Ecto neural progenitor cell (in vitro differentiated cells): ENCODE data around the gene FBH1.
A peak's percentile ranks its signal among the peaks of the same experiment; 100 is the strongest.
"Not testable (repeated sequence)": the region's sequence is repeated elsewhere in the genome, so short reads cannot be mapped to it uniquely, and the experiment has no call there.

ENCODE experiments used
- DNase-seq: peaks from one replicate; pipeline ENCODE4 v3.0.0-alpha.2; 2018; ENCODE audit warnings: low spot score

Gene FBH1

DNA sequence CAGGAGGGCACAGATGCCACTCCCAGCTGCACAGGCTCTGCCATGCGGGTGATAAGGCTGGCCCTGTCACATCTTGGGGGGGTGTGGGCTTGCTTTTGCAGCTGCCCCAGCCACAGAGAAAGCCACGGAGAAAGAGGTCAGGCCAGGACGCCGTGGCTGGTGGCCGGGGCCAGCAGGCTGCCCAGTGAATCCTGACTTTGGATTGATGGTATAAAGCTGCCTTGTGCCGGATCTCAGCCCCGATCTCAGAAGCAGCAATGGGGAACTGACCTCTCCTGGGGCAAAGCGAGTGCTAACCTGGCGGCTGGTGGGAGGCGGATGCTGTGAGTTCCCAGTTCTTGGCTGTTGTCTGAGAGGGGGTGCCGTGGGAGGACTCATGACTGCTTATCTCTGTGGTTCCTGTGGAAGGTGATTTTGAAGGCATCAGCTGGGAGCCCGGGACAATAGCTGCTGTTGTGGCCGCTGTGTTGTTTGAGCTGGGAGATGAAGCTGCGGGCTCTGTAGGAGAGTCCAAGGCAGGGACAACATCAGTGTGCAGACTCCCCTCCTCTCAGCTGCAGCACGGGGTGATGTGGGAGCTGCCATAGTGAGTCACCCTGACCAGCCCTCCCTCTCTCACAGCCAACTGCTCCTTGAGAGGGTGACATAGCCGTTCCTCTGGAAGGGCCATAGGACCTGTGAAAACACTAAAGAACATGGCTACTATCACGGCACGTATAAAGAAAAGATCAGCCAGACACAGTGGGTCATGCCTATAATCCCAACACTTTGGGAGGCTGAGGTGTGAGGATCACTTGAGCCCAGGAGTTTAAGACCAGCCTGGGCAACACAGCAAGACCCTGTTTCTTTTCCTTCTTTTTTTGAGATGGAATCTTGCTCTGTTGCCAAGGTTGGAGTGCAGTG lies 70.3 kb downstream of the FBH1 start:
- no peak for DNase-seq

DNA sequence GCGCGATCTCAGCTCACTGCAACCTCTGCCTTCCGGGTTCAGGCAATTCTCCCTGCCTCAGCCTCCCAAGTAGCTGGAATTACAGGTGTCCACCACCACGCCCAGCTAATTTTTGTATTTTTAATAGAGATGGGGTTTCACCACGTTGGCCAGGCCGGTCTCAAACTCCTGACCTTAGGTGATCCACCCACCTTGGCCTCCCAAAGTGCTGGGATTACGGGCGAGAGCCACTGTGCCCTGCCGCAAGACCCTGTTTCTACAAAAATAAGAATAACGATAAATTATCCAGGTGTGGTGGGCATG lies 70.9 kb downstream of the FBH1 start:
- not testable (repeated sequence) for DNase-seq

DNA sequence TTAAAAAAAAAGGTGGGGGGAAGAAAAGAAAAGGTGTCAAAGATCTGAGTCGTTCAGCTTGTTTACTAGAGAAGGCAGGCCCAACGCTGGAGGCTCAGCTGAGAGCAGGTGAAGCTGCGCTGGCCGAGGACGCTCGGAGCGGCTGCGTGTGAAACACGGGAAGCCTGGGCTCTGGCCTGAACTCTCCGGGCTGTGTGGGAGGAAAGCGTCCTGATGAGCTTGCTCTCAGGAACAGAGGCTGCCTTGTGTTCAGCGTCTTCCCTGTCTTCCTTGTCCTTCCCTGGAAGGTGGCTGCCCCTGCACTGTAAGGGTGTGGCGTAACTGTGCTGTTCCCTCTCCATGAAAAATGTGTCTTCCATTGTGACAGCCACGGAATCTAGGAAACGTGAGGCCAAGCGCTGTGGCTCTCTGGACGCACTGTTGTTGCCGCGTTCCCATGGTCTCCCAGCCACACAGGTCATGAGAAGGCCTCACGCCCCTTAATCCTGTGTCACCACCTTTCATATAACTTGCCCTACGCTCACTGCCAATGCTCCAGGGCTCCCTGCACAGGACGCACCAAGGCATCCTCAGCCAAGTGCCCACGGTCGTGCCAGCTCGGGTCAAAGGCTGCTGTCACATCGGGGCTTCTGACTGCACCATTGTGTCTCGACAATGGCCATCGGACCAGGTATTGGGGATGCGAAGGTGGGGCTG lies 71.5 kb downstream of the FBH1 start:
- DNase-seq, result no peak

DNA sequence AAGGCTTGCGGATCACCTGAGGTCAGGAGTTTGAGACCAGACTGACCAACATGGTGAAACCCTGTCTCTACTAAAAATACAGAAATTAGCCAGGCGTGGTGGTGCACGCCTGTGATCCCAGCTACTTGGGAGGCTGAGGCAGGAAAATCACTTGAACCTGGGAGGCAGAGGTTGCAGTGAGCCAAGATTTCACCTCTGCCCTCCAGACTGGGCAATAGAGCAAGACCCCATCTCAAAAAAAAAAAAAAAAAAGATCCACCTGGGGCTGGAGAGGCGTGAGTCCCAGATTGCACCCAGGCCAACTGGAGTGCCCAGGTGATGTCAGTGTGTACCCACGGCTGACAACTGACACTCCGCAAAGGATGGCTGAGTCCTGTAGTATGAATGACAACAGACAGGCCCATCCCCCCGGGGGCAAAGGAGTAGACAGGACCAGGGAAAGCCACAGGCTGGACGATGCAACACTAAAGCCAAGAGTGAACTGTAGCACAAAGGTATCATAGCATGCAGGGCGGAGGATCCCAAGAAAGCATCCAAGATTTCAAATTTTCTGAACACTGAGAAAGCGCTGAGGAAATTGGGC lies 72.4 kb downstream of the FBH1 start:
- not testable (repeated sequence) for DNase-seq

DNA sequence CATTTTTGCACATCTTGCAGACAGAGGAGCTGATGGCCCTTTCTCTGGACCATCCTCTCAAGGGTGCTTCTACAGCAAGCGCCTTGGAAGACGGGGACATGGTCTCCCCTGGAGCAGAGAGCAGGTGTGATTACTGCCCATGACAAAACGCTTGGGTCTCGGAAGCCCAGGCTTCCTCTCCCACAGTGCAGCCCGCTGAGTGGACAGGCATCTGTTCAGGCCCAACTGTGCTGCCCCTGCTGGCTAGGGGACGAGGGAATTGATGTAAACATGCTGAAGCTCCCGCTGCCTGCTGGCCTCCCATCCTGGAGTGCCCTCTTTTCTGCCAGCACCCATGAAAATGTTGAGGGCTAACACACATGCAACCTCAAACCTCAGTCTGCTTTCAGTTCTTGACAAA lies 73.0 kb downstream of the FBH1 start:
- no peak for DNase-seq

DNA sequence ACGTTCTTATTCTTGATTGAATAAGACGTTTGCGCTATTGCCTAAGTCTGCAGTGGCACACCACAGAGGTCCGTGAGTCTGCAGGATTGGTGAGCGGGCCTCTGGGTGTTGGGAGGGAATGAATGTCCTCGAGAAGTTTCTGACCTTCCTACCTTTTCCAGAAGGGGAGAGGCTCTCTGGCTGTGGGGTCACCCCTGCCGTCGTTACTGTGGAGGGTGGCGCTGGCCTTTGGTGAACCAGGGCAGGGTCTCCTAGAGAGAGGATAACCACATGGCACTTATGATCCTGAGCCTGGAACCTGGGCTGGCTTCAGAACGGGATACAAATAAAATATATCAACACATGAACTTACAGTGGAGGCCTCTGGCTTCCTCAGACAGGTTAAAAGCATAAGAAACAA lies 73.5 kb downstream of the FBH1 start:
- DNase-seq, result no peak

DNA sequence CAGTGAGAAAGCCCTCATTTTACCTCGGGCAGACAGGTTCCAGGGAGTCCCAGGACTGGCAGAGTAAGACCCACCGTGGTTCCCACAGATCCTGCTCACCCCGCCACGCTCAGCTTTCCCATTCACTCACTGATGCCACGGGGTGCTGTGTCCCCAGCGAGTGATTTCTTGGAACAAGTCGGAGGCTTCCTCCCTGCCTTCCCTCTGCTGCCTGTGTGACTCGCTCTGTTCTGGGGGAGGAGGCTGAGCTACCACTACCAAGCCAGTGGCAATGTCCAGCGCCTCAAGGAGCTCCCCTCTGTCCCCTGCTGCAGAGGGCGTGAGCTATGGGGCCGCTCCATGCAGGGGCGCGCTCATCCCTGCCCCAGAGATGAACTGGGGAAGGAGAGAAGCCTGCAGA lies 74.7 kb downstream of the FBH1 start:
- DNase-seq, result no peak

DNA sequence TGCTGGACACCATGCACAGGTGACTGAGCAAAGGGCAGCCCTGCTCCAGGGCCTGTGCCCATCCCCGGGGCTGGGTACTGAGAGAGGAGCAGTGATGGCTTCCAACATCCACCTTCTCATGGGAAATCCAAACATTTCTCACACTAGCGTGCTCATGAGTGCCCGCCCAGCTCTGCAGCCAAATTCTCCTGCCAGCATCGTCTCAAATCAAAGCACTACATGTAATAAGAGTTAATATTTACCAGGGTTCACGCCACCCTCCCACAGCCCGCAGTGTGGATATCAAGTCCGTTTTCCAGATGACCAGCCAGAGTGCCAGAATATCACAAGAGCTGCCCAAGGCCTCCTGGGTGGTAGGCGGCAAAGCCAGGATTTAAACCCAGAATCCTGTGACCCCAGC lies 75.2 kb downstream of the FBH1 start:
- no peak for DNase-seq

DNA sequence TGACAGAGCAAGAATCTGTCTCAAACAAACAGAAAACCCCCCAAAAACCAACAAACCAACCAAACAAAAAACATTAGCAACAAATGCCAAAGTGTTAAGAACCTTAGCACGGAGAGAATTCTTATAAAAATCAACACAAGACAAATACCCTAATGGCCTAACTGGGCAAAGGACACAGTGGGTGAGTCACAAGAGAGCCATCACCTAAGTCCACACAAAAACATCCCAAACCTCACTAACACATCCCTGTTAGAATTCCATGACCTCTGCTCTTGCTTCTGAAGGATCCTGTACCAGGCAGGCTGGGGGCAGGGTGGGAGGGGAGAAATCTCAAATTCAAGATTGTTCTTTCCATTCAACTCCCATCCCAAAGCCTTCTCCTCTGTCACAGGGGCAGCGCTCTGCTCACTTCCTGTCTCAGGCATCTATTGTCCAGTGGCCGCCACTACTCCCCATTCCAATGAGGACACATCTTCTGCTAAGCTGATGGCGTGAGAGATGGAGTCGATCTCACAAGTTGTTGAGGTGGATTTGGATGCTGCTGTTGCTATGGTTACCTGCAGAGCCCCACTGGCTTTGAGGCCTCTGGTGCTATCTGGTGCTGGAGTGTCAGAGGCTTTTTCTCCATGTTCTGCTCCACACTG lies 78.1 kb downstream of the FBH1 start:
- DNase-seq, result no peak

DNA sequence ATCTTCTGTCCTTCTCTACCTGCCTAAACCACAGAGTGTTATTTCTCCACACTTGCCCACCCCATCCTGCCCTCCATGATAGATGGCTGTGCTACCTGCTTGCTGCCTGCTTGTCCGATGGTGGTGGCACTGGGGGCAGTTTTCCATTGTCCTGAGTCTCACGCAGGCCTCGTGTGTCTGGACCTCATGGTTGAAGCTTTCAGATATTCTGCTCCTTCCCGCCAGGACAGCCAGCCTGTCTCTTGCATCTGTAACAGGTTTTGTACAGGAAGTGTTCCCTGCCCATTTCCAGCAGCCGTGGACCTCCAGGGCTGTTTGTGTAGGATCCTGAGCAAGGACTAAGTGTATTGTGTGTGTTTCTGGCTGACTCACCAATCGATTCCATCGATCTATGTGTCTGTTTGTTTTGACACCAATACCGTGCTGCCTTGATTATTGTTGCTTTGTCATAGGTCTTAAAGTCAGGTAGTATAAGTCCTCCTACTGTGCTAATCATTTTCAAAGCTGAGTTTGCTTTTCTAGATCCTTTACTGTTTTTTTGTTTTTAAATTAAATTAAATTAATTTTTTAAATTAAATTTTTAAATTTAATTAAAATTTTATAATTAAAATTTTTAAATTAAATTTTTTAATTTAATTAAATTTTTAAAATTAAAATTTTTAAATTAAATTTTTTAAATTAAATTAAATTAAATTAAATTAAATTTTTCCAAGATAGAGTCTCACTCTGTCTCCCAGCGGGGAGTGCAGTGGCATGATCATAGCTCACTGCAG lies 78.8 kb downstream of the FBH1 start:
- no peak for DNase-seq

DNA sequence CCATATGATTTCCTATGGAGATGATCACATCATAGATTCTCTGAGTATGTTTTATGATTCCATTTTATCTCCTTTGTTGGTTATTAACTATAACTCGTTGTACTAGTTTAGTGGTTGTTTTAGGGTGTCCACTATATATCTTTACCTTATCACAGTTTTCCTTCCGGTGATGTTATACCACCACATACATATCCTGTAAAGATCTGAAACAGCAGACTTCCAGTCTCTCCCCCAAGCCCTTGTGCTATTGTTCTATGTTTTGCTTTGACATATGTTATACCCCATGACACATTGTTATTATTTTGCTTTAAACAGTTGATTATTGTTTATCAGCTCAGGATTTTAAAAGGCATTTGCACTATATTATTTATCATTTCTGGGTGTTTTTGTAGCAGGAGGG lies 80.0 kb downstream of the FBH1 start:
- no peak for DNase-seq

DNA sequence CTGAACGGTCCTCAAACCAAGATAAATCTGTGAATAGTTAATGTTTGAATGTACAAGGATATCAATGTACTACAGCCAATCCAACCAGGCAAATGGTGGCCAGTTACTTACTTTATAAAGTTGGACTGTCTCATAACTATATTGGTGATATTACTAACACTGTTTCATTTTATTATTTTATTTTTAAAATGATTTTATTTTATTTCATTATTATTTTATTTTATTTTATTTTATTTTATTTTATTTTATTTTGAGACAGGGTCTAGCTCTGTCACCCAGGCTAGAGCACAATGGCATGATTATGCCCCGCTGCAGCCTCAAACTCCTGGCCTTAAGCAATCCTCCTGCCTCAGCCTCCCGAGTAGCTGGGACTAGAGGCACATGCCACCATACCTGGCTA lies 80.5 kb downstream of the FBH1 start:
- DNase-seq, result no peak

DNA sequence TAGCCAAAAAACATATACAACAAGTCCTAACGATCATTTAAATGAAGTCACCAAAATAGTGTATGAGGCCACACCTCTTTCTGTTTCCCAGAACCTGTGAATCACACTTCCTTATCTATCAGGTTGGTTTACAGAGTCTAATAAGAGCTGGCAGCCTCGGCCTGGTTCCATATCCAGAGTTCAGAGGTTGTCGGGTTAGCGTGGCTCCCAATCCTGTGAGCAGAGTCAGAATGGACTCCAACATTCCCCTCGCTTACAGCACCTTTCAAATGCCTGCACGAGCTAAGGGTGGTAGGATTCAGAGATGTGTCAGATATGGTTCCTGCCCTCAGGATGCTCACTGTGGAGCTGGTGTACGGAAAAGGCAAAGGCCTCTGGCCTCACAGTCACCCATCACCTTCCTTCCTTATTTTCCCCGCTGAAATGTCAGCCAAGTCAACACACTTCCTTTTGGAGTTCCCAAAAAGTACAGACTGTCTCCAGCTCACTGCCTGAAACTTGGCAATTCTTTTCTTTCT lies 81.3 kb downstream of the FBH1 start:
- DNase-seq, result no peak

DNA sequence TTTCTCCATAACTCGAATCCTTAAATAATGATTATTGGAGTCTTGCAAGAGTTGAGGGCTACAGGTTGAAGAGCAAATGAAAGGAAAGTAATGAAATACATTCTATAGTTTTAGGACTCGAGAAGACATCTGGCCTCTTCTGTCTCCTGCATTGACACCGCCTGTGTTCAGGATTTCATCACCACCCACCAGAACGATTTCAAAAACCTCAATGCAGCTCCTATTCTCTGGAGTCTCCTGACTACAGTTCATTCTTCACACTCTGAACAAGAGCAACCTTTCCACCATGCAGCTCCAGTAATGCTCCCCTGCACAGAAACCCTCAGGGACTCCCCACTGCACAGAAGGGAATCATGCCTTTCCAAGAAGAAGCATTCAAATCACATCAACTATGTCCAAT lies 81.8 kb downstream of the FBH1 start:
- no peak for DNase-seq

DNA sequence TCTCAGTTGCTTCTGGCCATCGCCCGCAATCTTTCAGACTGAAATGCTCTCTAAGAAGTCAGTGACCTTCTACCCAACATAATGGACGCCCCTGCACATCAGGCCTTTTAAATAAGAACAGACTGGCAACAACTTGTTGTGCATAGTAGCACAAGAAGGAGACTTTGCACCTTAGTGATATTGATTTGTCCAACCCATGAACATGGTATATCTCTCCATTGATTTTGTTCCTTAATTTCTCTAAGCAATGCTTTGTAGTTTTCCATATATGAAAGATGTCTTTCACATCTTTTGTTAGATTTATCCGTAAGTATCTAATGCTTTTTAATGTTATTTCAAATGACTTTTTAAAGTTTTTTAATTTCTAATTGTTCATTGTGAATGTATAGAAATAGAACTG lies 83.0 kb downstream of the FBH1 start:
- DNase-seq, result no peak

DNA sequence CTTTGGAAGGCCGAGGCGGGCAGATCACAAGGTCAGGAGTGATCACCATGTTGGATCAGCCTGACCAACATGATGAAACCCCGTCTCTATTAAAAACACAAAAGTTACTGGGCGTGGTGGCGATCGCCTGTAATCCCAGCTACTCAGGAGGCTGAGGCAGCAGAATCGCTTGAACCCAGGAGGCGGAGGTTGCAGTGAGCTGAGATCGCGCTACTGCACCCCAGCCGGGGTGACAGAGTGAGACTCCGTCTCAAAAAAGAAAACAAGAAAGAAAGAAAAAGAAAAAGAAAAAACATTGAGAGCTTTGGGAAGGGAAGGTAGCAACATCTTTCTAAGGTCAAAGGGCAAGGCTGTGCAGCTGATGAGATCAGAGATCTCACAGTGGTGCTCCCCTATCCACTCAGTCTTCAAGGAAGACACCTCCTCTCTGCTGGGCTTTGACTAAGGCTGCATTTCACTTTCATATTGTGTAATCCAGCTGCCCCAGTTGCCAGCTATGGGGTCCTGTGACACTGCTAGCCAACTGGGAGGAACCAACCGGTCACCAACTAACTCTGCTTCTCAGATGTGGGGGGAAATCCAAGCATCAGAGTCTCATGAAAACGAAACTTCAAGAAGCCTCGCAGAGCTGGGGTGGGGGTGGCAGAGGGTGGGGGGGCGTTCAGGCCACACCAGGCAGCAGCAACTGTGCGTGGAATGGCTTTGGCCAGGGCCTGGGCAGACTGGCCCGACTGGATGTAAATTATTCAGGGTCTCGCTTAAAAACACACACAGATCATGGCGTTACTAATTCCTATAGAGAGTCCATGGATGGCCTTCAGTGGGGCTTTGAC lies 85.8 kb downstream of the FBH1 start:
- no peak for DNase-seq

DNA sequence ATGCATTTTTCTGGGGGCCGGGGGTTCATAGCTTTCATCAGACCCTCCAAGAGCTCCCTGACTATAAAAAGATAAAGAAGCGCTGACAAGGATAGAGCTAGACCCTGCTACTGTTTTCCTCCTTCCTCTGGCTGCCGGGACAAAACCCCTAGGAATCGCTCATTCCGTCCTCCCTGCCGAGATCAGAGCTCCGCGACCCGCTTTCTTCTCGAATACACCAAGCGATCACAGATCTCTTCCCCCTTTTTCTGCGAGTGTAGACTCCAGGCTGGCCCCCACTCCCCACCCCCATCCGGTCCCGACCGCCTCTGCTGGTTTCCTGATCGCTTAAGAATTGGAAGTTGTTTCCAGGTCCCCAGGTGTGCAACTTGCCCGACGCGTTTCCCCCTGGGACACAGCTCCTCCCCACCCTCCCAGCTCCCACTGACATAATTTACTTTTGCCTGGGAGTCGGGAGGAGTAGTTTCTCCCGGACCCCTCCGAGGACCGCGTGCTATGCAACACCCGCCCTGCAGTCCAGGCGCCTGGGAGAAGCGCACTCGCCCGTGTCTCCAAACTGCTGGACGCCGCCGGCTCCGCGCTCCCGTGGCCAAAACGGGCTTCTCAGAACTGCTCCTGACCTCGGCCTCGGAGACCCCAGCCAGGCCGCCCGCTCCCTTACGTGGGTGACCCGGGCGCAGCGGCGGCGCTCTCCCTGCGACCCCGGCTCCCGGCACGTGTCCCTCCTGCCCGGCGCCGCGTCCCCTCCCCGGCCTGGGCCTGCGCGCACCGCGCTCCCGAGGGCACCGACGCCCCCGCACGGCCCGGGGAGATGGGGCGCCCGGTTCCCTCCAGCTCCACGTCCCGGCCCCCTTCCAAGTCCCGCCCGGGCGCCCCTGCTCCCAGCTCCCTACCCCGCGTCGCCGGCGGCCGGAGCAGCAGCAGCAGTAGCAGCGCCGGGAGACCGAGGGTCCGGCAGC lies 86.7 kb downstream of the FBH1 start:
- DNase-seq, result peak; percentile 73

DNA sequence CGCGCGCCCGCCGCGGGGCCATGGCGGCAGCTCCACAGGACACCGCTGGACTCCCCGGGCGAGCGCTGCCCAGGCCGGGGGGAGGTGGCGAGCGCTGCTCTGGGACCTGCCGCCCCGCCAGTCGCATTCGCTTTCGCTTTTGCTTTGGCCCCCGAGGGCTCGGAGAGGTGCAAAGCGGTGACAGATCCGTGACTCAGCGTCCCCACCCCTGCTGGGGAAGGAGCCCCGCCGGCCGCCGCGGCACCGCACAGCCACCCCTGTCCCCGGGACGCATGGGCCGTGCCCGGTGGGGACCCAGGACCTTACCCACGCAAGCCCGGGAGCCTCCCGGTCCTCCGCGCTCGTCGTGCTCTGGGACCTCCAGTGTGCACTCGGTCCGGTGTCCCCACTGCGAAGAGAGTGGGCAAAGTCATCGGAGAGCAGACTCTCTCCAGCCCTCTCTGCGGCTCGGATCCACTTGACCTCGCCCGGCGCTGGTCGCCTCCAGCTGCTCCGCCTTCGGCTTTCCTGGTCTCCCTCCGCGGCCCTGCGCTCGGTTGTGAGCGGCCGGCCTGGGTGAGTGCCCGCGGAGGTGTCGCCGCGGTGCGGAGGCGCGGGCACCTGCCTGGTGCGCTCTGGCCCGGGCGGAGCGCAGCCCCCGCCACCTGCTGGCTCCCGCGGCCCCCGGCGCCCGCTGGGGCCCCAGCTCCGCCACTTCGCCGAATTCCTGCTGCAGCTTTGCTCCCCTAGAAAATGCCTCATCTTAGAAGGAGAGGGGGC lies 87.6 kb downstream of the FBH1 start, which contains the start of gene IL15RA:
Gene IL15RA, minus strand, starts transcription at position 73 of the 759 bp plus-strand sequence. Its CDS starts 51 bp downstream, at position 22.
- DNase-seq, result peak; percentile 71

DNA sequence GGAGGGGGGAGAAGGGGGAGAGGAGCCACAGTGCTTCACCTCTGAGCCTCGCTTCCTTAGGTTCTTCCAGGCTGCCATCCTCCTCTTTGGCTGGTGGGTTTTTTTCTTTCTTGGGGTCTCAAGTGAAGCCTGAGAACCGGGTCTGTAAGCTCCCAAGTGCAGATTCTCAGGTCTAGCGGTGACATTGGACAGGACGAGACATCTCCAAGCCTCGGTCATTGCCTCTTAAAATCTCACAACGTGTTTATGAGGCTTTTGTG lies 88.1 kb downstream of the FBH1 start:
- no peak for DNase-seq
